ENCODE results near the gene SAMD8.

- TF ChIP-seq POLR2A (IDR thresholded peaks at IDR 0.05) = no peak
- TF ChIP-seq EP300 (IDR thresholded peaks at IDR 0.05) = no peak
- TF ChIP-seq CTCF (IDR thresholded peaks at IDR 0.05) = no peak
- no peak for TF ChIP-seq POLR2AphosphoS5 (IDR thresholded peaks at IDR 0.05)
Observed at GRCh38 chr10:75068523-75068922, 42.9 kb upstream of the SAMD8 start.

Data from sigmoid colon (tissue), 4 donors.